Hepatocyte (in vitro differentiated cells): ENCODE results near the gene BIRC2.

Experiments used
- EZH2 ChIP-seq: fragments of 200-600 bp; sonication (generic); IDR thresholded peaks from 2 replicates; pipeline ENCODE4 v1.6.1; 2016; ENCODE audit warnings: antibody characterized with exemption, mild to moderate bottlenecking, borderline replicate concordance
- TF ChIP-seq, protein P1 (sequence below): fragments of 200-600 bp; sonication (generic); IDR thresholded peaks from 2 replicates; pipeline ENCODE4 v1.5.1; 2016; ENCODE audit warnings: antibody characterized with exemption, mild to moderate bottlenecking; ENCODE audit not compliant: poor library complexity

DNA sequence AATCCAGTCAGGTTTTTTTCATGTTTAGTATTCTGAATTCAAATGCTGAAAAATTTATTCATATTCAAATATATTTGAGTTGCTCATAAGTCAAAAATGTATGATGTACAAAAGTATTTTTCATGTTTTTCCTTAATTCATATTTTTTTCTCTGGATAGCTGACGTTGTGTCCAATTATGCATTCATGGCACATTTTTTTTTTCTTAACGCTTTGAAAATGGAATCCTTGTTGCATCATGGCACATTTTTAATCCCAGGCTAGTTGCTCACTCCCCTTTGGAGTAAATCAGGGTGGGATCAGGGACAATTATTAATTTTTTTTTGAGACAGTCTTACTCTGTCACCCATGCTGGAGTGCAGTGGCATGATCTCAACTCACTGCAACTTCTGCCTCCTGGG lies 15.7 kb upstream of the BIRC2 start:
- no peak for TF ChIP-seq EZH2
- TF ChIP-seq, protein P1, sequence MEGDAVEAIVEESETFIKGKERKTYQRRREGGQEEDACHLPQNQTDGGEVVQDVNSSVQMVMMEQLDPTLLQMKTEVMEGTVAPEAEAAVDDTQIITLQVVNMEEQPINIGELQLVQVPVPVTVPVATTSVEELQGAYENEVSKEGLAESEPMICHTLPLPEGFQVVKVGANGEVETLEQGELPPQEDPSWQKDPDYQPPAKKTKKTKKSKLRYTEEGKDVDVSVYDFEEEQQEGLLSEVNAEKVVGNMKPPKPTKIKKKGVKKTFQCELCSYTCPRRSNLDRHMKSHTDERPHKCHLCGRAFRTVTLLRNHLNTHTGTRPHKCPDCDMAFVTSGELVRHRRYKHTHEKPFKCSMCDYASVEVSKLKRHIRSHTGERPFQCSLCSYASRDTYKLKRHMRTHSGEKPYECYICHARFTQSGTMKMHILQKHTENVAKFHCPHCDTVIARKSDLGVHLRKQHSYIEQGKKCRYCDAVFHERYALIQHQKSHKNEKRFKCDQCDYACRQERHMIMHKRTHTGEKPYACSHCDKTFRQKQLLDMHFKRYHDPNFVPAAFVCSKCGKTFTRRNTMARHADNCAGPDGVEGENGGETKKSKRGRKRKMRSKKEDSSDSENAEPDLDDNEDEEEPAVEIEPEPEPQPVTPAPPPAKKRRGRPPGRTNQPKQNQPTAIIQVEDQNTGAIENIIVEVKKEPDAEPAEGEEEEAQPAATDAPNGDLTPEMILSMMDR, result no peak
